ENCODE data around the gene PRELID3B.

GRCh38 chr20:59014680-59015389, 27.8 kb downstream of the PRELID3B start:
- no peak for TF ChIP-seq TAF1 (IDR thresholded peaks at IDR 0.05; ENCODE audit: low read depth)
- TF ChIP-seq EP300 (IDR thresholded peaks at IDR 0.05; ENCODE audit: borderline replicate concordance) = no peak
- TF ChIP-seq FOXM1 (IDR thresholded peaks at IDR 0.05; ENCODE audit: borderline replicate concordance, low read depth) = no peak
- TF ChIP-seq ZBTB7A (IDR thresholded peaks at IDR 0.05; ENCODE audit: low read depth) = no peak
- no peak for TF ChIP-seq RAD21 (IDR thresholded peaks at IDR 0.05; ENCODE audit: low read depth)
- no peak for TF ChIP-seq REST (IDR thresholded peaks at IDR 0.05; ENCODE audit: low read depth)
- TF ChIP-seq CREB1 (IDR thresholded peaks at IDR 0.05; ENCODE audit: low read depth) = no peak
- TF ChIP-seq YY1 (IDR thresholded peaks at IDR 0.05; ENCODE audit: low read depth) = no peak
- no peak for TF ChIP-seq NFIC (IDR thresholded peaks at IDR 0.05)

Data from Ishikawa (cell line).